Measurements from ENCODE around the gene CD9. TPM values are rescaled to one million over a fixed set of nuclear protein-coding genes. Genes with fewer than 3 reads are reported as not detected.
"Not testable (repeated sequence)": the region's sequence is repeated elsewhere in the genome, so short reads cannot be mapped to it uniquely, and the experiment has no call there.

The CD9 gene
- total RNA-seq, 2 experiments from 2014 or later: 11.3 to 11.9 TPM

GRCh38 chr12:6177642-6178358, 22.4 kb upstream of the CD9 start:
- POLR2A ChIA-PET: no interaction called here
- CTCF ChIA-PET: no interaction called here

GRCh38 chr12:6178981-6179761, 21.0 kb upstream of the CD9 start:
- ChIA-PET CTCF (no interaction called here), POLR2A (no interaction called here)

- ChIA-PET CTCF (no interaction called here), POLR2A (no interaction called here)
These were observed 19.7 kb upstream of the CD9 start for GRCh38 chr12:6180268-6181051.

GRCh38 chr12:6181166-6181565, 19.0 kb upstream of the CD9 start:
- CTCF ChIA-PET: no interaction called here
- POLR2A ChIA-PET: no interaction called here

GRCh38 chr12:6181583-6182278, 18.5 kb upstream of the CD9 start:
- ChIA-PET POLR2A (no interaction called here), CTCF (no interaction called here)

GRCh38 chr12:6182279-6182898, 17.8 kb upstream of the CD9 start:
- ChIA-PET POLR2A (no interaction called here), CTCF (interaction anchor here (1.9 kb wide), 1 partner anchor 13 kb away, joined by 7 read pairs; no protein-coding TSS in a partner anchor)

- ChIA-PET POLR2A (no interaction called here), CTCF (interaction anchor here (1.9 kb wide), 1 partner anchor 12 kb away, joined by 7 read pairs; no protein-coding TSS in a partner anchor)
These were observed 16.3 kb upstream of the CD9 start for GRCh38 chr12:6183689-6184428.

- POLR2A ChIA-PET: no interaction called here
- CTCF ChIA-PET: interaction anchor here (1.1 kb wide), 1 partner anchor 98 kb away, joined by 3 read pairs; no protein-coding TSS in a partner anchor
These were observed 14.0 kb upstream of the CD9 start for GRCh38 chr12:6185961-6186827.

- POLR2A ChIA-PET: no interaction called here
- CTCF ChIA-PET: interaction anchor here (1.6 kb wide), 1 partner anchor 90 kb away, joined by 6 read pairs; no protein-coding TSS in a partner anchor
These were observed 12.0 kb upstream of the CD9 start for GRCh38 chr12:6187948-6188793.

GRCh38 chr12:6189028-6189427, 11.2 kb upstream of the CD9 start:
- ChIA-PET CTCF (interaction anchor here (0.9 to 1.6 kb wide), 2 partner anchors 90 to 110 kb away, joined by 3 to 6 read pairs; no protein-coding TSS in a partner anchor), POLR2A (no interaction called here)

GRCh38 chr12:6189952-6190598, 10.1 kb upstream of the CD9 start:
- CTCF ChIA-PET: interaction anchor here (0.9 kb wide), 1 partner anchor 109 kb away, joined by 3 read pairs; no protein-coding TSS in a partner anchor
- POLR2A ChIA-PET: not testable (repeated sequence)

- POLR2A ChIA-PET, CTCF ChIA-PET: not testable (repeated sequence)
These were observed 9.3 kb upstream of the CD9 start for GRCh38 chr12:6190767-6191530.

GRCh38 chr12:6192604-6193380, 7.4 kb upstream of the CD9 start:
- POLR2A ChIA-PET: no interaction called here
- CTCF ChIA-PET: interaction anchor here (1.3 to 5.7 kb wide), 3 partner anchors 86 to 93 kb away, joined by 3 to 70 read pairs (median 4); no protein-coding TSS in a partner anchor

Measured in activated CD8-positive, alpha-beta memory T cell treated with anti-CD3 and anti-CD28 coated beads for 36 hours (primary cell).